SHP77 treated with DMSO at 0.1 percent for 48 hours (cell line): Measurements from ENCODE around the gene NSG1.
"Not testable (repeated sequence)": the region's sequence is repeated elsewhere in the genome, so short reads cannot be mapped to it uniquely, and the experiment has no call there.

Experiments
- DNase-seq: peaks from one replicate; lab custom pipeline; 2025; lab: John Stamatoyannopoulos, UW

The NSG1 gene

GRCh38 chr4:4436244-4436823 is 49.4 kb downstream of the NSG1 start:
- DNase-seq: no peak

GRCh38 chr4:4437798-4438470 is 51.0 kb downstream of the NSG1 start:
- no peak for DNase-seq

GRCh38 chr4:4438891-4439290 is 52.0 kb downstream of the NSG1 start:
- no peak for DNase-seq

- no peak for DNase-seq
These were observed 52.9 kb downstream of the NSG1 start for GRCh38 chr4:4439782-4440181.

GRCh38 chr4:4440333-4441061 is 53.6 kb downstream of the NSG1 start:
- DNase-seq: no peak

- no peak for DNase-seq
These were observed 56.9 kb downstream of the NSG1 start for GRCh38 chr4:4443821-4444220.

GRCh38 chr4:4446434-4446833 is 59.5 kb downstream of the NSG1 start:
- no peak for DNase-seq

- no peak for DNase-seq
These were observed 68.4 kb downstream of the NSG1 start for GRCh38 chr4:4455210-4455865.

- no peak for DNase-seq
These were observed 69.4 kb downstream of the NSG1 start for GRCh38 chr4:4456351-4456750.

- DNase-seq: no peak
These were observed 70.1 kb downstream of the NSG1 start for GRCh38 chr4:4456816-4457578.

GRCh38 chr4:4457803-4458553 is 71.1 kb downstream of the NSG1 start:
- DNase-seq: no peak

- DNase-seq: no peak
These were observed 72.3 kb downstream of the NSG1 start for GRCh38 chr4:4459181-4459580.

- DNase-seq: no peak
These were observed 73.9 kb downstream of the NSG1 start for GRCh38 chr4:4460759-4461158.

GRCh38 chr4:4461178-4461577 is 74.3 kb downstream of the NSG1 start:
- DNase-seq: no peak

GRCh38 chr4:4461850-4462249 is 74.9 kb downstream of the NSG1 start:
- peak; percentile 2 for DNase-seq

- DNase-seq: no peak
These were observed 76.1 kb downstream of the NSG1 start for GRCh38 chr4:4462970-4463369.

- not testable (repeated sequence) for DNase-seq
These were observed 78.3 kb downstream of the NSG1 start for GRCh38 chr4:4465238-4465637.
